ENCODE measurements around the gene BMPR1A. TPM values are rescaled to one million over a fixed set of nuclear protein-coding genes. Genes with fewer than 3 reads are reported as not detected.

Gene BMPR1A
- total and polyA plus RNA-seq, 2 of the 4 experiments (the other 2 are of a cell fraction) = 15.9 to 93.7 TPM

- ATAC-seq (ENCODE audit: low read depth) = no peak
- H3K56ac ChIP-seq (ENCODE audit: extremely low read depth, insufficient read depth, low read length) = no peak overlapping the region
Observed at GRCh38 chr10:86862373-86862772, 106.0 kb downstream of the BMPR1A start.

More at GRCh38 chr10:86862373-86862772, 106.0 kb downstream of the BMPR1A start:
- ChIA-PET CTCF (no interaction called here), POLR2A (ENCODE audit: unreplicated experiment) (no interaction called here)
- Histone ChIP-seq H2BK20ac (ENCODE audit: low read depth, low read length) (no peak overlapping the region), H3K4me1 (ENCODE audit: control insufficient read depth, insufficient read depth, low read length) (peaks cover 2% of the 10 kb centered on the region; the same call in 1 of the 2 replicates), H2AFZ (replicated peaks; ENCODE audit: low read length, poor library complexity) (no peak overlapping the region), H3K4ac (ENCODE audit: low read depth, low read length) (no peak overlapping the region), H4K5ac (ENCODE audit: low read depth, low read length) (no peak overlapping the region), H2AK5ac (ENCODE audit: low read depth, low read length) (no peak overlapping the region), H3K36me3 (ENCODE audit: control insufficient read depth, insufficient read depth, low read length) (no peaks in the 10 kb centered on the region), H4K91ac (ENCODE audit: insufficient read depth, low read depth, low read length) (no peak overlapping the region), H3K14ac (replicated peaks; ENCODE audit: low read depth, low read length) (no peak overlapping the region), H2BK5ac (ENCODE audit: low read depth, low read length, poor library complexity, severe bottlenecking) (no peak overlapping the region), H3K9me1 (ENCODE audit: insufficient read depth, low read length) (0 out of 2 replicates have a peak, but pooled peaks cover 4% of the 10 kb centered on the region), H2BK15ac (ENCODE audit: low read depth, low read length) (no peak overlapping the region), H3K27me3 (ENCODE audit: control insufficient read depth, insufficient read depth, low read length) (no peaks in the 10 kb centered on the region), H3K9ac (ENCODE audit: low read depth, low read length) (no peak overlapping the region), H3K27ac (ENCODE audit: insufficient read depth, low read length) (no peak overlapping the region), H4K8ac (ENCODE audit: low read depth in 2 of 2, low read length in 2 of 2) (no peak overlapping the region), H4K20me1 (ENCODE audit: insufficient read depth, low read length) (no peaks in the 10 kb centered on the region), H2AK9ac (replicated peaks; ENCODE audit: low read depth, low read length, poor library complexity) (no peak overlapping the region), H3K9me3 (ENCODE audit: control insufficient read depth, insufficient read depth, low read length) (no peaks in the 10 kb centered on the region), H3K18ac (ENCODE audit: low read depth, low read length) (no peak overlapping the region), H3K23ac (ENCODE audit: low read depth, low read length) (no peak overlapping the region), H3K4me3 (ENCODE audit: insufficient read depth, low read depth, low read length) (no peak overlapping the region), H2BK120ac (ENCODE audit: low read depth, low read length) (no peak overlapping the region), H3K79me1 (ENCODE audit: low read depth in 1 of 2, low read length in 2 of 2) (peaks cover 11 to 20% of the 10 kb centered on the region in 2 experiments), H3K4me2 (ENCODE audit: low read depth, low read length) (no peak overlapping the region)
- dilution Hi-C loops (cut with HindIII; ENCODE audit: low sequenced_read_pairs, unreplicated experiment) (no loop called here), in situ Hi-C loops (cut with MboI; ENCODE audit: low sequenced_read_pairs) (no loop called here), intact Hi-C loops (cut with micrococcal nuclease) (no loop called here)
- WGBS, 2 experiments (ENCODE audit: extremely low coverage in 2 of 2, insufficient read length in 1 of 2) = 66% methylated on average over 3 of the region's 3 CpGs; no CpG with 5 or more reads in 1 of the 2 experiments
- no peak for DNase-seq
- BruUV-seq (replicated peaks) = no TSS peak
- TF ChIP-seq RCOR1 (IDR thresholded peaks at IDR 0.05; ENCODE audit: insufficient replicate concordance, low read length) (no peak), CTCF (conservative IDR thresholded peaks at IDR 0.05; ENCODE audit: low read depth, low read length) (no peak), FOS (IDR thresholded peaks at IDR 0.05; ENCODE audit: low read depth, low read length) (no peak), USF2 (IDR thresholded peaks at IDR 0.05; ENCODE audit: low read depth, low read length) (no peak)
